NCI-H2196 (cell line): ENCODE results near the gene KANK2.
"Not testable (repeated sequence)": the region's sequence is repeated elsewhere in the genome, so short reads cannot be mapped to it uniquely, and the experiment has no call there.

Experiments
- DNase-seq: peaks from one replicate; lab custom pipeline; 2025; ENCODE audit not compliant: unreplicated experiment; lab: John Stamatoyannopoulos, UW

Gene KANK2

GRCh38 chr19:11142528-11143171 lies 54.7 kb downstream of the KANK2 start:
- peak; percentile 92 for DNase-seq

GRCh38 chr19:11141937-11142527 lies 55.3 kb downstream of the KANK2 start:
- DNase-seq = no peak

GRCh38 chr19:11140896-11141295 lies 56.4 kb downstream of the KANK2 start:
- no peak for DNase-seq

GRCh38 chr19:11140023-11140538 lies 57.3 kb downstream of the KANK2 start:
- DNase-seq = not testable (repeated sequence)

GRCh38 chr19:11138601-11139300 lies 58.6 kb downstream of the KANK2 start:
- no peak for DNase-seq

- peak; percentile 68 for DNase-seq
These were observed 59.6 kb downstream of the KANK2 start for GRCh38 chr19:11137542-11138384.

GRCh38 chr19:11136400-11137101 lies 60.8 kb downstream of the KANK2 start:
- no peak for DNase-seq

GRCh38 chr19:11131471-11131870 lies 65.9 kb downstream of the KANK2 start:
- no peak for DNase-seq

GRCh38 chr19:11130824-11131455 lies 66.4 kb downstream of the KANK2 start:
- peak; percentile 87 for DNase-seq

- no peak for DNase-seq
These were observed 69.4 kb downstream of the KANK2 start for GRCh38 chr19:11127905-11128304.

- DNase-seq = peak; percentile 84
These were observed 71.2 kb downstream of the KANK2 start for GRCh38 chr19:11125994-11126685.

- not testable (repeated sequence) for DNase-seq
These were observed 73.2 kb downstream of the KANK2 start for GRCh38 chr19:11124157-11124556.

GRCh38 chr19:11123114-11123513 lies 74.2 kb downstream of the KANK2 start:
- DNase-seq = no peak

- not testable (repeated sequence) for DNase-seq
These were observed 75.4 kb downstream of the KANK2 start for GRCh38 chr19:11121963-11122362.

- DNase-seq = no peak
These were observed 80.8 kb downstream of the KANK2 start for GRCh38 chr19:11116507-11116906.

GRCh38 chr19:11115895-11116446 lies 81.4 kb downstream of the KANK2 start:
- DNase-seq = no peak

- no peak for DNase-seq
These were observed 82.3 kb downstream of the KANK2 start for GRCh38 chr19:11115042-11115441.
